Measurements from ENCODE around the gene GLP1R. TPM values are rescaled to one million over a fixed set of nuclear protein-coding genes. Genes with fewer than 3 reads are reported as not detected.
A peak's percentile ranks its signal among the peaks of the same experiment; 100 is the strongest.

GLP1R gene
- total RNA-seq, 1 experiment from 2014 or later: 1.8 TPM

DNA sequence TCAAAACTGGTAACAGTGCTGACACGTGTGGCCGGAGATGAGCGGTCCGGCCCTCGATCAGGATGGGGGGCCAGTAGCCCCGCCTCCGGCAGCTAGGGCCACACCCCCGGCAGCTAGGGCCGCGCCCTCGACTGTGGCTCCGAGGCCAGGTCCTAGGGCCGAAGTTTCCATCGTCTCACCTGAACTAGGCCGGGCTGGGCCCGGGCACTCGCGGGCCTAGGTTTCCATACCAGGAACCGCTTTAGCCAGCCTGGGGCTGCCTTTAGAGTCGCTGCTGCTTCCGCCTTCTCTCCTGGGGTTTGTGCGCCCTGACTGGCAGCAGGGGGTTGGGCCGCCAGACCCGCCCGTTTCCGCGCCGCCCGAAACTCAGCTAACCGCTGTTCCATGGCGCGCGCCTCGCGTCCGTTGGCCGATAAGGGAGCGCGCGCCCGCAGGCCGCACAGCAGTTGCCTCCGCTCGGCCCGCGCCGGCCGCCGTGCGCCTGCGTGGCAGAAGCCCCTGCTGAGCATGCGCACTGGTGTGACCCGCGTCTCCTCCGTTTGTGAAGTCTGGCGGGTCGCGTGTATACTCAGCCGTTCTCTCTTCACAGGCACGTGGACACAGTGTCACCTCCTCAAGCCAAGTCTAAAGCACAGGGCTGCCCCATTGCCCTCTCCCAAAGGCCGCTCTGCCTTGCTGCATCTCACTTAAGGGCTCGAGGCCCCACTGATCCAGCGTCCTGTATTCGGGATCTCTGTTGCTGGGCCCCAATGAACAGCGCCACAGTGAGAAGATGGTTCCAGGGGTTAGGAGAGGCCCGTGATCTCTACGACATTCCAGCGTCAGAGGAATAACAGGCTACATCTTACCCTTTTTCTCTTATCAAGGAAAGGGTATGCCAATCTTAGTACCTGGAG lies 66.4 kb downstream of the GLP1R start, which contains the start of gene SAYSD1 (continued):
- TF ChIP-seq ESRRA (CRISPR knock-in tag; IDR thresholded peaks at IDR 0.05; ENCODE audit: borderline replicate concordance): peak; percentile 85
- TF ChIP-seq FOXP1 (CRISPR knock-in tag; IDR thresholded peaks at IDR 0.05; ENCODE audit: borderline replicate concordance): peak; percentile 81; the same call in 1 of the 2 replicates
- TF ChIP-seq, protein P1, sequence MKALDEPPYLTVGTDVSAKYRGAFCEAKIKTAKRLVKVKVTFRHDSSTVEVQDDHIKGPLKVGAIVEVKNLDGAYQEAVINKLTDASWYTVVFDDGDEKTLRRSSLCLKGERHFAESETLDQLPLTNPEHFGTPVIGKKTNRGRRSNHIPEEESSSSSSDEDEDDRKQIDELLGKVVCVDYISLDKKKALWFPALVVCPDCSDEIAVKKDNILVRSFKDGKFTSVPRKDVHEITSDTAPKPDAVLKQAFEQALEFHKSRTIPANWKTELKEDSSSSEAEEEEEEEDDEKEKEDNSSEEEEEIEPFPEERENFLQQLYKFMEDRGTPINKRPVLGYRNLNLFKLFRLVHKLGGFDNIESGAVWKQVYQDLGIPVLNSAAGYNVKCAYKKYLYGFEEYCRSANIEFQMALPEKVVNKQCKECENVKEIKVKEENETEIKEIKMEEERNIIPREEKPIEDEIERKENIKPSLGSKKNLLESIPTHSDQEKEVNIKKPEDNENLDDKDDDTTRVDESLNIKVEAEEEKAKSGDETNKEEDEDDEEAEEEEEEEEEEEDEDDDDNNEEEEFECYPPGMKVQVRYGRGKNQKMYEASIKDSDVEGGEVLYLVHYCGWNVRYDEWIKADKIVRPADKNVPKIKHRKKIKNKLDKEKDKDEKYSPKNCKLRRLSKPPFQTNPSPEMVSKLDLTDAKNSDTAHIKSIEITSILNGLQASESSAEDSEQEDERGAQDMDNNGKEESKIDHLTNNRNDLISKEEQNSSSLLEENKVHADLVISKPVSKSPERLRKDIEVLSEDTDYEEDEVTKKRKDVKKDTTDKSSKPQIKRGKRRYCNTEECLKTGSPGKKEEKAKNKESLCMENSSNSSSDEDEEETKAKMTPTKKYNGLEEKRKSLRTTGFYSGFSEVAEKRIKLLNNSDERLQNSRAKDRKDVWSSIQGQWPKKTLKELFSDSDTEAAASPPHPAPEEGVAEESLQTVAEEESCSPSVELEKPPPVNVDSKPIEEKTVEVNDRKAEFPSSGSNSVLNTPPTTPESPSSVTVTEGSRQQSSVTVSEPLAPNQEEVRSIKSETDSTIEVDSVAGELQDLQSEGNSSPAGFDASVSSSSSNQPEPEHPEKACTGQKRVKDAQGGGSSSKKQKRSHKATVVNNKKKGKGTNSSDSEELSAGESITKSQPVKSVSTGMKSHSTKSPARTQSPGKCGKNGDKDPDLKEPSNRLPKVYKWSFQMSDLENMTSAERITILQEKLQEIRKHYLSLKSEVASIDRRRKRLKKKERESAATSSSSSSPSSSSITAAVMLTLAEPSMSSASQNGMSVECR (CRISPR knock-in tag; IDR thresholded peaks at IDR 0.05; ENCODE audit: borderline replicate concordance): peak; percentile 51; the same call in 1 of the 2 replicates
- TF ChIP-seq, protein P2, sequence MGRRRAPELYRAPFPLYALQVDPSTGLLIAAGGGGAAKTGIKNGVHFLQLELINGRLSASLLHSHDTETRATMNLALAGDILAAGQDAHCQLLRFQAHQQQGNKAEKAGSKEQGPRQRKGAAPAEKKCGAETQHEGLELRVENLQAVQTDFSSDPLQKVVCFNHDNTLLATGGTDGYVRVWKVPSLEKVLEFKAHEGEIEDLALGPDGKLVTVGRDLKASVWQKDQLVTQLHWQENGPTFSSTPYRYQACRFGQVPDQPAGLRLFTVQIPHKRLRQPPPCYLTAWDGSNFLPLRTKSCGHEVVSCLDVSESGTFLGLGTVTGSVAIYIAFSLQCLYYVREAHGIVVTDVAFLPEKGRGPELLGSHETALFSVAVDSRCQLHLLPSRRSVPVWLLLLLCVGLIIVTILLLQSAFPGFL (CRISPR knock-in tag; IDR thresholded peaks at IDR 0.05; ENCODE audit: borderline replicate concordance): peak; percentile 78; the same call in 1 of the 2 replicates
- TF ChIP-seq ZNF317 (CRISPR knock-in tag; IDR thresholded peaks at IDR 0.05; ENCODE audit: borderline replicate concordance, low read depth): 0 out of 2 replicates have a peak, but pooled peaks have one; percentile 73
- no peak for TF ChIP-seq ZNF396 (CRISPR knock-in tag; IDR thresholded peaks at IDR 0.05; ENCODE audit: borderline replicate concordance)
- TF ChIP-seq, protein P3, sequence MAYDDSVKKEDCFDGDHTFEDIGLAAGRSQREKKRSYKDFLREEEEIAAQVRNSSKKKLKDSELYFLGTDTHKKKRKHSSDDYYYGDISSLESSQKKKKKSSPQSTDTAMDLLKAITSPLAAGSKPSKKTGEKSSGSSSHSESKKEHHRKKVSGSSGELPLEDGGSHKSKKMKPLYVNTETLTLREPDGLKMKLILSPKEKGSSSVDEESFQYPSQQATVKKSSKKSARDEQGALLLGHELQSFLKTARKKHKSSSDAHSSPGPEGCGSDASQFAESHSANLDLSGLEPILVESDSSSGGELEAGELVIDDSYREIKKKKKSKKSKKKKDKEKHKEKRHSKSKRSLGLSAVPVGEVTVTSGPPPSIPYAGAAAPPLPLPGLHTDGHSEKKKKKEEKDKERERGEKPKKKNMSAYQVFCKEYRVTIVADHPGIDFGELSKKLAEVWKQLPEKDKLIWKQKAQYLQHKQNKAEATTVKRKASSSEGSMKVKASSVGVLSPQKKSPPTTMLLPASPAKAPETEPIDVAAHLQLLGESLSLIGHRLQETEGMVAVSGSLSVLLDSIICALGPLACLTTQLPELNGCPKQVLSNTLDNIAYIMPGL (CRISPR knock-in tag; IDR thresholded peaks at IDR 0.05): peak; percentile 78; the same call in 1 of the 2 replicates
- 0 out of 2 replicates have a peak, but pooled peaks have one; percentile 12 for TF ChIP-seq CREB1 (CRISPR knock-in tag; IDR thresholded peaks at IDR 0.05)
- TF ChIP-seq MXD4 (CRISPR knock-in tag; IDR thresholded peaks at IDR 0.05; ENCODE audit: borderline replicate concordance): no peak
- TF ChIP-seq NFE2L1 (CRISPR knock-in tag; IDR thresholded peaks at IDR 0.05): peak; percentile 28; the same call in 1 of the 2 replicates
- no peak; the same call in 1 of the 2 replicates for TF ChIP-seq ZNF232 (CRISPR knock-in tag; IDR thresholded peaks at IDR 0.05)
- TF ChIP-seq RORB (CRISPR knock-in tag; IDR thresholded peaks at IDR 0.05): no peak
- TF ChIP-seq, protein P4, sequence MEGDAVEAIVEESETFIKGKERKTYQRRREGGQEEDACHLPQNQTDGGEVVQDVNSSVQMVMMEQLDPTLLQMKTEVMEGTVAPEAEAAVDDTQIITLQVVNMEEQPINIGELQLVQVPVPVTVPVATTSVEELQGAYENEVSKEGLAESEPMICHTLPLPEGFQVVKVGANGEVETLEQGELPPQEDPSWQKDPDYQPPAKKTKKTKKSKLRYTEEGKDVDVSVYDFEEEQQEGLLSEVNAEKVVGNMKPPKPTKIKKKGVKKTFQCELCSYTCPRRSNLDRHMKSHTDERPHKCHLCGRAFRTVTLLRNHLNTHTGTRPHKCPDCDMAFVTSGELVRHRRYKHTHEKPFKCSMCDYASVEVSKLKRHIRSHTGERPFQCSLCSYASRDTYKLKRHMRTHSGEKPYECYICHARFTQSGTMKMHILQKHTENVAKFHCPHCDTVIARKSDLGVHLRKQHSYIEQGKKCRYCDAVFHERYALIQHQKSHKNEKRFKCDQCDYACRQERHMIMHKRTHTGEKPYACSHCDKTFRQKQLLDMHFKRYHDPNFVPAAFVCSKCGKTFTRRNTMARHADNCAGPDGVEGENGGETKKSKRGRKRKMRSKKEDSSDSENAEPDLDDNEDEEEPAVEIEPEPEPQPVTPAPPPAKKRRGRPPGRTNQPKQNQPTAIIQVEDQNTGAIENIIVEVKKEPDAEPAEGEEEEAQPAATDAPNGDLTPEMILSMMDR (IDR thresholded peaks at IDR 0.05): no peak
- TF ChIP-seq SOX15 (CRISPR knock-in tag; IDR thresholded peaks at IDR 0.05): no peak

DNA sequence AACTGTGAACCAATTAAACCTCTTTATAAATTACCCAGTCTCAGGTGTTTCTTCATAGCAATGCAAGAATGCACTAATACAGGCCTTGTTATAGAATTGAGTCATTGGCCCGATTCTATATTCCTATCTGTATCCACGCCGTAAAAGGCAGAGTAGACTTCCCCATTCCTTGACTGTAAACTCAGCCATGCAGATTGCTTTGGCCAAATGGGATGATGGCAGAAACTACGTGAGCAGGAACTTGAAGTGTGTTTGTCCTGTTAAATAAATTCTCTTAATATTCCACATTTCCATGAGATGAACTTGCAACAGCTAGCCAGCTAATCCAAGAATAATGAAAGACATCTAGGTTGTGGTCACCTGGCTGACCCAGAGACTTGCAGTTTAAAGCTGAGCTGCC lies 70.3 kb downstream of the GLP1R start:
- H3K27ac Mint-ChIP-seq: no peak overlapping the region
- no peaks in the 10 kb centered on the region for H3K36me3 Mint-ChIP-seq
- H3K4me3 Mint-ChIP-seq: no peak overlapping the region
- no peak for ATAC-seq
- H3K9me3 Mint-ChIP-seq: no peaks in the 10 kb centered on the region
- ChIA-PET POLR2A (no interaction called here), CTCF (interaction anchor here (1.0 kb wide), 2 partner anchors 122 to 243 kb away, joined by 3 read pairs; no protein-coding TSS in a partner anchor)
- no peak for DNase-seq (ENCODE audit: low spot score)
- H3K27me3 Mint-ChIP-seq (ENCODE audit: low read depth): peaks cover 17% of the 10 kb centered on the region
- peaks cover 9% of the 10 kb centered on the region for H3K4me1 Mint-ChIP-seq
- no peak for TF ChIP-seq NFYB (CRISPR knock-in tag; conservative IDR thresholded peaks at IDR 0.05; ENCODE audit: low read depth)
- no peak for TF ChIP-seq CBFB (CRISPR knock-in tag; IDR thresholded peaks at IDR 0.05; ENCODE audit: low read depth)
- no peak for TF ChIP-seq SMAD4 (CRISPR knock-in tag; IDR thresholded peaks at IDR 0.05)
- no peak for TF ChIP-seq ZNF396 (CRISPR knock-in tag; IDR thresholded peaks at IDR 0.05; ENCODE audit: borderline replicate concordance)
- TF ChIP-seq, protein P5, sequence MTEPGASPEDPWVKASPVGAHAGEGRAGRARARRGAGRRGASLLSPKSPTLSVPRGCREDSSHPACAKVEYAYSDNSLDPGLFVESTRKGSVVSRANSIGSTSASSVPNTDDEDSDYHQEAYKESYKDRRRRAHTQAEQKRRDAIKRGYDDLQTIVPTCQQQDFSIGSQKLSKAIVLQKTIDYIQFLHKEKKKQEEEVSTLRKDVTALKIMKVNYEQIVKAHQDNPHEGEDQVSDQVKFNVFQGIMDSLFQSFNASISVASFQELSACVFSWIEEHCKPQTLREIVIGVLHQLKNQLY (CRISPR knock-in tag; IDR thresholded peaks at IDR 0.05): no peak
- TF ChIP-seq ZNF423 (CRISPR knock-in tag; IDR thresholded peaks at IDR 0.05): no peak
- TF ChIP-seq, protein P6, sequence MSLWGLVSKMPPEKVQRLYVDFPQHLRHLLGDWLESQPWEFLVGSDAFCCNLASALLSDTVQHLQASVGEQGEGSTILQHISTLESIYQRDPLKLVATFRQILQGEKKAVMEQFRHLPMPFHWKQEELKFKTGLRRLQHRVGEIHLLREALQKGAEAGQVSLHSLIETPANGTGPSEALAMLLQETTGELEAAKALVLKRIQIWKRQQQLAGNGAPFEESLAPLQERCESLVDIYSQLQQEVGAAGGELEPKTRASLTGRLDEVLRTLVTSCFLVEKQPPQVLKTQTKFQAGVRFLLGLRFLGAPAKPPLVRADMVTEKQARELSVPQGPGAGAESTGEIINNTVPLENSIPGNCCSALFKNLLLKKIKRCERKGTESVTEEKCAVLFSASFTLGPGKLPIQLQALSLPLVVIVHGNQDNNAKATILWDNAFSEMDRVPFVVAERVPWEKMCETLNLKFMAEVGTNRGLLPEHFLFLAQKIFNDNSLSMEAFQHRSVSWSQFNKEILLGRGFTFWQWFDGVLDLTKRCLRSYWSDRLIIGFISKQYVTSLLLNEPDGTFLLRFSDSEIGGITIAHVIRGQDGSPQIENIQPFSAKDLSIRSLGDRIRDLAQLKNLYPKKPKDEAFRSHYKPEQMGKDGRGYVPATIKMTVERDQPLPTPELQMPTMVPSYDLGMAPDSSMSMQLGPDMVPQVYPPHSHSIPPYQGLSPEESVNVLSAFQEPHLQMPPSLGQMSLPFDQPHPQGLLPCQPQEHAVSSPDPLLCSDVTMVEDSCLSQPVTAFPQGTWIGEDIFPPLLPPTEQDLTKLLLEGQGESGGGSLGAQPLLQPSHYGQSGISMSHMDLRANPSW (CRISPR knock-in tag; conservative IDR thresholded peaks at IDR 0.05; ENCODE audit: low read depth): no peak

All from WTC11 (cell line).